ENCODE measurements around the gene C2CD5. TPM values are rescaled to one million over a fixed set of nuclear protein-coding genes. Genes with fewer than 3 reads are reported as not detected.
A peak's percentile ranks its signal among the peaks of the same experiment; 100 is the strongest.
"Not testable (repeated sequence)": the region's sequence is repeated elsewhere in the genome, so short reads cannot be mapped to it uniquely, and the experiment has no call there.

Gene C2CD5
- total RNA-seq, 1 donor from 2014 or later = 6.6 TPM

DNA sequence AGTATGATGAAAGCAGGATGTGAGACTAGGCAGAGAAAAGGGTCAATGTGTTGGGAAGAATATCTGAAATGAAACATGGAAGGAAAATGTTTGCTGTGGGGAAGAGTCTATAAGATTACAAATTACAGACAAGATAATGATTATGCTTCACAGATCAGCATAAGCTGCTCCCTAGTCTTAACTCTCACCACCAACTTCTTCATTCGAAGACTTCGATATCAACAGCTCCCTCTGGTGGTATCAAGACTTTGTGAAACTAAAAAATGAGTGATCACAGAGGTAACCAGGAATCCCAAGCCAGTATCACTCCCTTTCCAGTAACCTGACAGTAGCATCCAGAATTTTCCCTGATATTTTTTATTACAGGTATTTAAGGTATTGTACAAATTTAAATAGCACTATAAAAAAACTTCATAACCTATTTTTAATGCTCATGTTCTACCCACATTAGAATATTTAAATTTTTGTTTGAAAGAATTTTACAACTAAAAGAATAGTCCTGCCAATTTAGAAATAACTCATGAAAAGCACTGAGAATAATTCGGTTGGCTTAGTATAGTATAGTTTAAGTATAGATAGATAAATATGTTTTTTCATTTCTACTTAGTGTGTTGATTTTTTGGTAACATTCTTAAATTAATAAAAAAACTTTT is 84.4 kb downstream of the C2CD5 start:
- TF ChIP-seq, protein P1, sequence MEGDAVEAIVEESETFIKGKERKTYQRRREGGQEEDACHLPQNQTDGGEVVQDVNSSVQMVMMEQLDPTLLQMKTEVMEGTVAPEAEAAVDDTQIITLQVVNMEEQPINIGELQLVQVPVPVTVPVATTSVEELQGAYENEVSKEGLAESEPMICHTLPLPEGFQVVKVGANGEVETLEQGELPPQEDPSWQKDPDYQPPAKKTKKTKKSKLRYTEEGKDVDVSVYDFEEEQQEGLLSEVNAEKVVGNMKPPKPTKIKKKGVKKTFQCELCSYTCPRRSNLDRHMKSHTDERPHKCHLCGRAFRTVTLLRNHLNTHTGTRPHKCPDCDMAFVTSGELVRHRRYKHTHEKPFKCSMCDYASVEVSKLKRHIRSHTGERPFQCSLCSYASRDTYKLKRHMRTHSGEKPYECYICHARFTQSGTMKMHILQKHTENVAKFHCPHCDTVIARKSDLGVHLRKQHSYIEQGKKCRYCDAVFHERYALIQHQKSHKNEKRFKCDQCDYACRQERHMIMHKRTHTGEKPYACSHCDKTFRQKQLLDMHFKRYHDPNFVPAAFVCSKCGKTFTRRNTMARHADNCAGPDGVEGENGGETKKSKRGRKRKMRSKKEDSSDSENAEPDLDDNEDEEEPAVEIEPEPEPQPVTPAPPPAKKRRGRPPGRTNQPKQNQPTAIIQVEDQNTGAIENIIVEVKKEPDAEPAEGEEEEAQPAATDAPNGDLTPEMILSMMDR (IDR thresholded peaks at IDR 0.05; ENCODE audit: insufficient read depth, low read length, severe bottlenecking) = peak; percentile 52
- DNase-seq (ENCODE audit: low read depth) (peak; percentile 59), FAIRE-seq (no peak)
- Histone ChIP-seq H3K27me3 (ENCODE audit: control insufficient read depth, insufficient read depth, low read length) (no peaks in the 10 kb centered on the region), H3K4me3 (ENCODE audit: low read depth, low read length) (no peak overlapping the region), H3K36me3 (ENCODE audit: control insufficient read depth, insufficient read depth, low read length) (no peaks in the 10 kb centered on the region)

DNA sequence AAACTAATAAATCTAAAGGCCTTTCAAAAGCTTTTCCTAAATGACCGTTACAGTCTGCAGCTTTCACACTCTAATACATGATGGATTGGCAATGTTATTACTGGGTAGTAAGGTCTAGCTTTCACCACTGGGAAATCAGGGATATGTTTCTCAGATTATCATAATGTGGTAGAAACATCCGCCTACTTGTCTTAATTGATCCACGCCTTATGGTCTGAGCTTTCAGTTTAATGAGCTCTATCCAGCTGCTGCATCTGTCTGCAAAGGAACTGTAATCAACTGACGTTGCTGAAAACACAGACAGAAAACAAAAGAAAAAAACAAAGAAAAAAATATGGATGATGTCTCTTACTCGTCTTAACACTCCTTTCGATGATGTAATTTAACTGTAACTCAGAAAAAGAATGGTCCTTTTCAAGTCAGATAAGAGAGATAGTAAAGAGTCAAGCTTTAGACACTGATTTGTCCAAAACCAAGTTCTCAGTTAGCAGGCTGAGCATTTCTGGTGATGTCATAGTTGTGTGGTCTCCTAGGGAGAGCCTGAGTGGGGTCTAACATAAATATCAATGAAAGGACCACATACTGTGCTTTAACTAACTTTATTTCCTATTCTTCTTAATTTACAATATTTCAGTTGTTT is 85.9 kb downstream of the C2CD5 start:
- DNase-seq (ENCODE audit: low read depth) (no peak), FAIRE-seq (no peak)
- Histone ChIP-seq H3K27me3 (ENCODE audit: control insufficient read depth, insufficient read depth, low read length) (no peaks in the 10 kb centered on the region), H3K4me3 (ENCODE audit: low read depth, low read length) (no peak overlapping the region), H3K36me3 (ENCODE audit: control insufficient read depth, insufficient read depth, low read length) (no peaks in the 10 kb centered on the region)
- TF ChIP-seq, protein P1 (IDR thresholded peaks at IDR 0.05; ENCODE audit: insufficient read depth, low read length, severe bottlenecking) = no peak

DNA sequence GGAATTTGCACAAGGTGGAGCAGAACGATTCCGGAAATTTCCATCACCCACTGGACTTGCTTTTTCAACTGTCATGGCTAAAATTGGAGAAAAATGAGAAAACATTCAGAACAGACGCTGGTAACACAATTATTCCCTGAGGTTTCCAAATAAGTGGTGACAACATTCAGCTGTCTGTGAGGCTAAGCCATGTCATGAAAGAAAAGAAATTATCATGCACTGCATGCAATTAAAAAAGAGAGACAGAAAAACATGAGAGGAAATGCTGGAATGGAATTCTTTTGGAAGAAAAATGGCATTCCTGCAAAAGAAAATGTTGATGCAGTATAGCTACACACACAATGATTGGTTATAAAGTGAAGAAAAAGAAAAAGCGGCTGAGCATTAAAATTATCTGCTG is 87.3 kb downstream of the C2CD5 start:
- no peak for DNase-seq (ENCODE audit: low read depth)
- no peaks in the 10 kb centered on the region for H3K36me3 ChIP-seq (ENCODE audit: control insufficient read depth, insufficient read depth, low read length)
- FAIRE-seq = no peak
- TF ChIP-seq, protein P1 (IDR thresholded peaks at IDR 0.05; ENCODE audit: insufficient read depth, low read length, severe bottlenecking) = no peak
- H3K27me3 ChIP-seq (ENCODE audit: control insufficient read depth, insufficient read depth, low read length) = no peaks in the 10 kb centered on the region
- no peak overlapping the region for H3K4me3 ChIP-seq (ENCODE audit: low read depth, low read length)

DNA sequence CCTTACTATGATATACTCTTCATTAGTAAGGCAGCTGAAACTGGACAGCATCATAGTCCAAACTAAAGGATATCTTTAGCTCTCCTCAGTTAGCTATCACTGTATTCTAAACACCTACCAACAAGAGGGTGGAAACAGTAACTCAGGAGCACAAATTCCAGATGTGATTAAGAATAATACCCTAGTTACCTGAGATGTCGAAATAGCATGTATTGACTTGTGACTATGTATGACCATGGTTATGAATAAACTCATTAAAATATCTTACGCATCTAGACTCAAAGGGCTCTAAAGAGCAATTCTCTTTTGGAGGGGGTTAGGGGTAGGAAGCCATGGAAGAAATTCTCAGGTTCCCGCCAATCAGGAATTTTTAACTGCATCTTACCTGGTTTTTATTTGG is 90.8 kb downstream of the C2CD5 start:
- FAIRE-seq = no peak
- peak; percentile 56 for DNase-seq (ENCODE audit: low read depth)
- H3K27me3 ChIP-seq (ENCODE audit: control insufficient read depth, insufficient read depth, low read length) = no peaks in the 10 kb centered on the region
- TF ChIP-seq, protein P1 (IDR thresholded peaks at IDR 0.05; ENCODE audit: insufficient read depth, low read length, severe bottlenecking) = no peak
- H3K36me3 ChIP-seq (ENCODE audit: control insufficient read depth, insufficient read depth, low read length) = no peaks in the 10 kb centered on the region
- H3K4me3 ChIP-seq (ENCODE audit: low read depth, low read length) = no peak overlapping the region

DNA sequence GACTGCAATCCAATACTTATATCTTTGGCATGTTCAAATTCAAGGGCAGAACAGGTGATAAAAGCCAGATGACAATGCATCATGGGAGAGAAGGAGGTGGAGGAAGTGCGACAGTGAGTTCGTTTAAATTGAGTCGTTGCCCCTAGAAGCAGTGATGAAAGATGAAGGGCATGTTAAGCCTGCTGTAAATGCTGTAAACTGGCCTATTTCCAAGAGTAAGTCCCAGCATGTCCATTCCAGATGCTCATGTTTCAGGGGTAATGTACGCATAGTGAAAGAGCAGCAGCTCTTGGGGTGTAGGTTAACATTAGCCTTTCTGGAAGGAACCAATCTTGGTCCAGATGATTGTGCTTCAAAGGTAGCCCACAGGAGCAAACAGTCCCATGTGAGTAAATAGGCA is 97.1 kb downstream of the C2CD5 start:
- Histone ChIP-seq H3K27me3 (ENCODE audit: control insufficient read depth, insufficient read depth, low read length) (no peaks in the 10 kb centered on the region), H3K36me3 (ENCODE audit: control insufficient read depth, insufficient read depth, low read length) (no peaks in the 10 kb centered on the region), H3K4me3 (ENCODE audit: low read depth, low read length) (no peak overlapping the region)
- FAIRE-seq (no peak), DNase-seq (ENCODE audit: low read depth) (peak; percentile 43)
- TF ChIP-seq, protein P1 (IDR thresholded peaks at IDR 0.05; ENCODE audit: insufficient read depth, low read length, severe bottlenecking) = no peak

DNA sequence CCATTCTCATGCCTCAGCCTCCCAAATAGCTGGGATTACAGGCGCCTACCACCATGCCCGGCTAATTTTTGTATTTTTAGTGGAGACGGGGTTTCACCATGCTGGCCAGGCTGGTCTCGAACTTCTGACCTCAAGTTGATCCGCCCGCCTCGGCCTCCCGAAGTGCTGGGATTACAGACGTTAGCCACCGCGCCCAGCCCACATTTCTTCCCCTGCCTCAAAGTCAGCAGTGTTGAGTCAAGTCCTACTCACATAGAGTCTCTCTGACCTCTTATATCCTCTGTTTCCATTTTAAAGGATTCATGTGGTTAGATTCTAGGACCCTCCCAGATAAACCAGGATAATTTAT is 100.1 kb downstream of the C2CD5 start:
- H3K4me3 ChIP-seq (ENCODE audit: low read depth, low read length); DNase-seq (ENCODE audit: low read depth); H3K27me3 ChIP-seq (ENCODE audit: control insufficient read depth, insufficient read depth, low read length); H3K36me3 ChIP-seq (ENCODE audit: control insufficient read depth, insufficient read depth, low read length); FAIRE-seq: not testable (repeated sequence)
